PC-3 (cell line): Measurements from ENCODE around the gene AQP3.
"Not testable (repeated sequence)": the region's sequence is repeated elsewhere in the genome, so short reads cannot be mapped to it uniquely, and the experiment has no call there.

Source experiments
- EZH2 ChIP-seq: fragments of 300-600 bp; sonication (generic); IDR thresholded peaks from one replicate; pipeline ENCODE4 v1.6.1; 2017; ENCODE audit warnings: antibody characterized with exemption, mild to moderate bottlenecking, low read length; ENCODE audit not compliant: unreplicated experiment
- EZH2phosphoT487 ChIP-seq: fragments of 300-600 bp; sonication (generic); IDR thresholded peaks from 2 replicates; pipeline ENCODE4 v1.6.1; 2018; ENCODE audit warnings: mild to moderate bottlenecking, antibody characterized with exemption, low read length, borderline replicate concordance
- TF ChIP-seq, protein P1 (sequence below): fragments of 300-600 bp; sonication (generic); conservative IDR thresholded peaks from 2 replicates; pipeline ENCODE4 v1.5.1; 2017; ENCODE audit warnings: antibody characterized with exemption, low read depth, mild to moderate bottlenecking, low read length

- TF ChIP-seq, protein P1, sequence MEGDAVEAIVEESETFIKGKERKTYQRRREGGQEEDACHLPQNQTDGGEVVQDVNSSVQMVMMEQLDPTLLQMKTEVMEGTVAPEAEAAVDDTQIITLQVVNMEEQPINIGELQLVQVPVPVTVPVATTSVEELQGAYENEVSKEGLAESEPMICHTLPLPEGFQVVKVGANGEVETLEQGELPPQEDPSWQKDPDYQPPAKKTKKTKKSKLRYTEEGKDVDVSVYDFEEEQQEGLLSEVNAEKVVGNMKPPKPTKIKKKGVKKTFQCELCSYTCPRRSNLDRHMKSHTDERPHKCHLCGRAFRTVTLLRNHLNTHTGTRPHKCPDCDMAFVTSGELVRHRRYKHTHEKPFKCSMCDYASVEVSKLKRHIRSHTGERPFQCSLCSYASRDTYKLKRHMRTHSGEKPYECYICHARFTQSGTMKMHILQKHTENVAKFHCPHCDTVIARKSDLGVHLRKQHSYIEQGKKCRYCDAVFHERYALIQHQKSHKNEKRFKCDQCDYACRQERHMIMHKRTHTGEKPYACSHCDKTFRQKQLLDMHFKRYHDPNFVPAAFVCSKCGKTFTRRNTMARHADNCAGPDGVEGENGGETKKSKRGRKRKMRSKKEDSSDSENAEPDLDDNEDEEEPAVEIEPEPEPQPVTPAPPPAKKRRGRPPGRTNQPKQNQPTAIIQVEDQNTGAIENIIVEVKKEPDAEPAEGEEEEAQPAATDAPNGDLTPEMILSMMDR, result not testable (repeated sequence)
- not testable (repeated sequence) for TF ChIP-seq EZH2phosphoT487, EZH2
These were observed 7.3 kb upstream of the AQP3 start for GRCh38 chr9:33454661-33455026.
